Adrenal gland (tissue), 12 donors: Measurements from ENCODE around the gene FAM111B. TPM values are rescaled to one million over a fixed set of nuclear protein-coding genes. Genes with fewer than 3 reads are reported as not detected.

Experiments used
- DNase-seq, 7 donors: peaks; one replicate each; pipeline ENCODE4 v3.0.0-alpha.2; 2019 to 2020
- H3K27ac ChIP-seq, 5 donors: fragments of 200-600 bp; sonication (generic) in 4 of 5; 1 replicate in 3 of 5; 2 replicates in 2 of 5; pipeline versions ENCODE4 v1.5.1 to v1.8.0; 2016 to 2020; ENCODE audit warnings: mild to moderate bottlenecking in 1 of 5
- H3K27me3 ChIP-seq: fragments of 200-600 bp; 2 replicates; pipeline ENCODE4 v1.8.0; 2021
- H3K36me3 ChIP-seq, 2 donors: fragments of 200-600 bp; replicated peaks in 1 of 2; 1 replicate in 1 of 2; 2 replicates in 1 of 2; pipeline versions ENCODE4 v1.5.1 to v1.8.0; 2018 to 2022
- H3K4me1 ChIP-seq, 2 donors: fragments of 200-600 bp; replicated peaks in 1 of 2; 1 replicate in 1 of 2; 2 replicates in 1 of 2; pipeline versions ENCODE4 v1.5.1 to v1.8.0; 2018 to 2021
- H3K4me3 ChIP-seq, 4 donors: fragments of 200-600 bp; sonication (generic) in 3 of 4; one replicate each; pipeline ENCODE4 v1.5.1; 2016 to 2018
- H3K9me3 ChIP-seq, 3 donors: fragments of 200-600 bp; sonication (generic) in 1 of 3; replicated peaks in 1 of 3; 1 replicate in 2 of 3; 2 replicates in 1 of 3; pipeline versions ENCODE4 v1.5.1 to v1.8.0; 2016 to 2021
- WGBS, 4 donors: extraction: QIAGEN DNeasy Blood & Tissue Kit in 2 of 4; methylation state at CpG; one replicate each; pipeline versions ENCODE4 v1.1.5 to v1.1.7; 2013 to 2017; 5-methylcytosine and 5-hydroxymethylcytosine counted together
- intact Hi-C, 2 donors: fragments of 100-400 bp; cut with DNase I; formaldehyde crosslinking; loops; one replicate each; pipeline versions ENCODE4 v1.14.1 to v1.15.0; 2022 to 2023
- polyA plus RNA-seq, 3 donors: library from polyadenylated mRNA; stranded (reverse); fragments of 200-250 nt in 2 of 3; fragments of 350-450 nt in 1 of 3; fragmentation: Illumina TruSeq in 1 of 3; extraction: RNeasy Lipid Tissue Mini Kit (QIAGEN cat#74804) in 1 of 3; gene quantifications; one replicate each; pipeline ENCODE4 v1.2.3, GENCODE V29; 2013 to 2014
- total RNA-seq, 9 donors: library from RNA; depleted of rRNA in 4 of 9; stranded (reverse); fragments of >200 nt in 4 of 9; fragments of 120-200 nt in 1 of 9; fragmentation: NEBNext Ultra II Directional in 1 of 9; extraction: Animal tissue kit (Norgen Biotek cat#: 25700) in 1 of 9; gene quantifications; one replicate each; pipeline versions ENCODE4 v1.1.0 to v1.2.4, GENCODE V29; 2013 to 2023
- TF ChIP-seq, protein P1 (sequence below), 6 experiments: fragments of 450-650 bp in 4 of 6; fragments of 200-600 bp in 2 of 6; sonication (generic) in 1 of 6; IDR thresholded peaks; 1 replicate in 5 of 6; 2 replicates in 1 of 6; pipeline versions ENCODE4 v1.5.1 to v1.8.0; 2016 to 2021; ENCODE audit warnings: antibody characterized with exemption in 6 of 6, mild to moderate bottlenecking in 2 of 6, moderate library complexity in 1 of 6
- donor health status: healthy with polysubstance abuse.
- donor health status: Bipolar disorder and iron deficiency.
- donor health status: DM: yes; HTN: yes; CAD: no.
- donor health status: DM: no; HTN: no; CAD: no.
- donor health status: DM: no; HTN: no; CAD: no.
- donor health status: DM: yes; HTN: yes; CAD: no.

FAM111B gene
- total and polyA plus RNA-seq, 12 donors: 0.08 to 14.1 (median 0.77) TPM; not detected in 1

DNA sequence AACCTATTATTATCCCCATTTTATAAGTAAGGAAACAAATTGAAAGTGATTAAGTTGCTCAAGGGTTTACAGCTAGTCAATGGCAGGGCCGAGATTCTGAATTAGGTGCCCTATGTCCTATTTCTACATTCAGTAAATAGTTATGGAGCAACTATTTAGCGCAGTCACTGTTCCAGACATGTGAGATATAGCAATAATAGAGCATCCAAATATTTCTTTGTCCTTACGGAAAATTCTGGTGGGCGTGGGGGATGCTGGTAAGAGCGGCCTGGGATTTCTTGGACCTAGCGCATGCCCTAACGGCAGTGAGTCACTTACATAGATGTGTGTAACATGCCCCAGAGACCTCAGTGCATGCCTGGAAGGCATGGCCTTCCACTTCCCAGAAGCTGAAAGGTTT lies 69.3 kb downstream of the FAM111B start:
- Histone ChIP-seq H3K4me1 (peaks cover 0 to 12% of the 10 kb centered on the region in 2 donors), H3K27ac (no peak overlapping the region), H3K36me3 (no peaks in the 10 kb centered on the region), H3K4me3 (no peak overlapping the region), H3K27me3 (no peaks in the 10 kb centered on the region), H3K9me3 (no peaks in the 10 kb centered on the region)
- no peak for DNase-seq
- TF ChIP-seq, protein P1, sequence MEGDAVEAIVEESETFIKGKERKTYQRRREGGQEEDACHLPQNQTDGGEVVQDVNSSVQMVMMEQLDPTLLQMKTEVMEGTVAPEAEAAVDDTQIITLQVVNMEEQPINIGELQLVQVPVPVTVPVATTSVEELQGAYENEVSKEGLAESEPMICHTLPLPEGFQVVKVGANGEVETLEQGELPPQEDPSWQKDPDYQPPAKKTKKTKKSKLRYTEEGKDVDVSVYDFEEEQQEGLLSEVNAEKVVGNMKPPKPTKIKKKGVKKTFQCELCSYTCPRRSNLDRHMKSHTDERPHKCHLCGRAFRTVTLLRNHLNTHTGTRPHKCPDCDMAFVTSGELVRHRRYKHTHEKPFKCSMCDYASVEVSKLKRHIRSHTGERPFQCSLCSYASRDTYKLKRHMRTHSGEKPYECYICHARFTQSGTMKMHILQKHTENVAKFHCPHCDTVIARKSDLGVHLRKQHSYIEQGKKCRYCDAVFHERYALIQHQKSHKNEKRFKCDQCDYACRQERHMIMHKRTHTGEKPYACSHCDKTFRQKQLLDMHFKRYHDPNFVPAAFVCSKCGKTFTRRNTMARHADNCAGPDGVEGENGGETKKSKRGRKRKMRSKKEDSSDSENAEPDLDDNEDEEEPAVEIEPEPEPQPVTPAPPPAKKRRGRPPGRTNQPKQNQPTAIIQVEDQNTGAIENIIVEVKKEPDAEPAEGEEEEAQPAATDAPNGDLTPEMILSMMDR (IDR thresholded peaks at IDR 0.05): no peak
- intact Hi-C loops: loop anchor here in 1 of 2 donors (10.0 kb wide), 2 partner anchors 248 to 508 kb away; partner anchors contain the start of gene OR5A2
- WGBS, 4 donors: 79 to 95% (median 88%) methylated on average over 7 of the region's 7 CpGs

Other genes with a start within 250 kb of the FAM111B start
- gene GLYATL1, start 167.7 kb upstream of the FAM111B start, total RNA-seq: under 1 TPM in 2 of 9 donors, not detected in 7; 0.11 to 0.50 TPM
- under 1 TPM in 2 of 3 donors, not detected in 1; 0.07 to 0.18 TPM for gene GLYATL1, start 167.7 kb upstream of the FAM111B start, polyA plus RNA-seq
- gene GLYATL1B, start 20.9 kb upstream of the FAM111B start, total RNA-seq: not detected
- gene GLYATL1B, start 20.9 kb upstream of the FAM111B start, polyA plus RNA-seq: not detected
- gene FAM111A, start 35.6 kb downstream of the FAM111B start, total RNA-seq: 10 to 100 TPM; 15.8 to 42.6 (median 32.2) TPM
- gene FAM111A, start 35.6 kb downstream of the FAM111B start, polyA plus RNA-seq: 10 to 100 TPM; 13.5 to 92.5 (median 30.7) TPM
- gene DTX4, start 64.9 kb downstream of the FAM111B start, total RNA-seq: 1 to 10 TPM; 2.2 to 7.8 (median 3.3) TPM
- gene DTX4, start 64.9 kb downstream of the FAM111B start, polyA plus RNA-seq: 1 to 10 TPM; 1.2 to 2.9 (median 2.3) TPM
- 10 to 100 TPM in 8 of 9 donors, 1 to 10 TPM in 1; 5.9 to 54.8 (median 35.7) TPM for gene MPEG1, start 105.7 kb downstream of the FAM111B start, total RNA-seq
- 10 to 100 TPM in 1 of 3 donors, 1 to 10 TPM in 2; 4.5 to 10.2 (median 6.9) TPM for gene MPEG1, start 105.7 kb downstream of the FAM111B start, polyA plus RNA-seq